ENCODE data around the gene SEMA3E.
"Not testable (repeated sequence)": the region's sequence is repeated elsewhere in the genome, so short reads cannot be mapped to it uniquely, and the experiment has no call there.

SEMA3E gene

GRCh38 chr7:83677180-83677866 lies 28.4 kb upstream of the SEMA3E start:
- peak; percentile 95 for DNase-seq (ENCODE audit: low read depth)
- no peak overlapping the region for H3K4me3 ChIP-seq (ENCODE audit: low read length)

DNA sequence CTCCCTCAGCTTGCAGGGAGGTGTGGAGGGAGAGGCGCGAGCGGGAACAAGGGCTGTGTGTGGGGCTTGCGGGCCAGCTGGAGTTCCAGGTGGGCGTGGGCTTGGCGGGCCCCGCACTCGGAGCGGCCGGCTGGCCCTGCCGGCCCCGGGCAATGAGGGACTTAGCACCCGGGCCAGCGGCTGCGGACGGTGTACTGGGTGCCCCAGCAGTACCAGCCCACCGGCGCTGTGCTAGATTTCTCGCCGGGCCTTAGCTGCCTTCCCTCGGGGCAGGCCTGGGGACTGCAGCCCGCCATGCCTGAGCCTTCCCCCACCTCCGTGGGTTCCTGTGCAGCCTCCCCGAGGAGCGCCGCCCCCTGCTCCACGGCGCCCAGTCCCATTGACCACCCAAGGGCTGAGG lies 24.4 kb upstream of the SEMA3E start:
- peaks cover 15% of the 10 kb centered on the region for H3K4me1 ChIP-seq (ENCODE audit: control insufficient read depth, insufficient read depth, low read length)
- not testable (repeated sequence) for DNase-seq (ENCODE audit: low read depth)

More at GRCh38 chr7:83677180-83677866, 28.4 kb upstream of the SEMA3E start:
- Histone ChIP-seq H3K9ac (ENCODE audit: low read length) (no peak overlapping the region), H3K36me3 (ENCODE audit: control insufficient read depth, insufficient read depth, low read length, severe bottlenecking) (no peaks in the 10 kb centered on the region), H3K4me1 (ENCODE audit: control insufficient read depth, insufficient read depth, low read length) (peaks cover 15% of the 10 kb centered on the region), H3K27me3 (replicated peaks; ENCODE audit: control insufficient read depth, insufficient read depth, low read length) (no peaks in the 10 kb centered on the region), H3K9me3 (ENCODE audit: control insufficient read depth, low read length) (no peaks in the 10 kb centered on the region)

GRCh38 chr7:83672157-83672556 lies 23.2 kb upstream of the SEMA3E start:
- Histone ChIP-seq H3K9ac (ENCODE audit: low read length) (no peak overlapping the region), H3K4me1 (ENCODE audit: control insufficient read depth, insufficient read depth, low read length) (peaks cover 8% of the 10 kb centered on the region), H3K4me3 (ENCODE audit: low read length) (no peak overlapping the region), H3K9me3 (ENCODE audit: control insufficient read depth, low read length) (no peaks in the 10 kb centered on the region), H3K36me3 (ENCODE audit: control insufficient read depth, insufficient read depth, low read length, severe bottlenecking) (no peaks in the 10 kb centered on the region), H3K27me3 (replicated peaks; ENCODE audit: control insufficient read depth, insufficient read depth, low read length) (no peaks in the 10 kb centered on the region)
- no peak for DNase-seq (ENCODE audit: low read depth)

More for the DNA sequence above, 24.4 kb upstream of the SEMA3E start:
- H3K9ac ChIP-seq (ENCODE audit: low read length); H3K9me3 ChIP-seq (ENCODE audit: control insufficient read depth, low read length); H3K27me3 ChIP-seq (replicated peaks; ENCODE audit: control insufficient read depth, insufficient read depth, low read length); H3K36me3 ChIP-seq (ENCODE audit: control insufficient read depth, insufficient read depth, low read length, severe bottlenecking); H3K4me3 ChIP-seq (ENCODE audit: low read length): not testable (repeated sequence)

DNA sequence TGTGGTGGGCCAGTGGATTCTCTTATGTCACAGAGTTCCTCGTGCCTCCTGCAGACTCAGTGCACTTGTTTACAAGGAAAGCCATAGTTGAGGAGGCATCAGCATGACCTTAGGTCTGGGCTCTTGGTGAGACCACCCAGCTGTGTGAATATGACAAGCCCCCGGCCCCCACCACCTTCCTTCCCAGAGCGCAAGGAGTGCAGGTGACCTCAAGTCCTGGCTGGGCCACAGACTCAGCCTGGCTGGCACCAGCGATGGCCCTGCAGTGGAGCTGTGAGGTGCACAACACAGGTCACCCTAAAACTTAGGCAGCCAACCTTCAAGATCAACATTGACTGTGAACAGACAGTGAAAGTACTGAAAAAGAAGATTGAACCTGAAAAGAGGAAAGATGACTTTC lies 14.2 kb upstream of the SEMA3E start:
- Histone ChIP-seq H3K4me1 (ENCODE audit: control insufficient read depth, insufficient read depth, low read length) (no peaks in the 10 kb centered on the region), H3K9me3 (ENCODE audit: control insufficient read depth, low read length) (no peaks in the 10 kb centered on the region), H3K4me3 (ENCODE audit: low read length) (no peak overlapping the region), H3K9ac (ENCODE audit: low read length) (no peak overlapping the region), H3K27me3 (replicated peaks; ENCODE audit: control insufficient read depth, insufficient read depth, low read length) (no peaks in the 10 kb centered on the region), H3K36me3 (ENCODE audit: control insufficient read depth, insufficient read depth, low read length, severe bottlenecking) (no peaks in the 10 kb centered on the region)
- DNase-seq (ENCODE audit: low read depth), result no peak

- H3K4me3 ChIP-seq (ENCODE audit: low read length), result no peak overlapping the region
- no peak for DNase-seq (ENCODE audit: low read depth)
- no peaks in the 10 kb centered on the region for H3K4me1 ChIP-seq (ENCODE audit: control insufficient read depth, insufficient read depth, low read length)
- no peak overlapping the region for H3K9ac ChIP-seq (ENCODE audit: low read length)
- H3K9me3 ChIP-seq (ENCODE audit: control insufficient read depth, low read length), result no peaks in the 10 kb centered on the region
- H3K27me3 ChIP-seq (replicated peaks; ENCODE audit: control insufficient read depth, insufficient read depth, low read length), result no peaks in the 10 kb centered on the region
- H3K36me3 ChIP-seq (ENCODE audit: control insufficient read depth, insufficient read depth, low read length, severe bottlenecking), result no peaks in the 10 kb centered on the region
Observed at GRCh38 chr7:83658126-83658525, 9.2 kb upstream of the SEMA3E start.

GRCh38 chr7:83655951-83656556 lies 7.1 kb upstream of the SEMA3E start:
- no peak overlapping the region for H3K4me3 ChIP-seq (ENCODE audit: low read length)
- no peaks in the 10 kb centered on the region for H3K9me3 ChIP-seq (ENCODE audit: control insufficient read depth, low read length)
- peak; percentile 81 for DNase-seq (ENCODE audit: low read depth)
- no peaks in the 10 kb centered on the region for H3K4me1 ChIP-seq (ENCODE audit: control insufficient read depth, insufficient read depth, low read length)
- H3K9ac ChIP-seq (ENCODE audit: low read length), result no peak overlapping the region
- H3K27me3 ChIP-seq (replicated peaks; ENCODE audit: control insufficient read depth, insufficient read depth, low read length), result no peaks in the 10 kb centered on the region
- no peaks in the 10 kb centered on the region for H3K36me3 ChIP-seq (ENCODE audit: control insufficient read depth, insufficient read depth, low read length, severe bottlenecking)

GRCh38 chr7:83652481-83652880 lies 3.5 kb upstream of the SEMA3E start:
- Histone ChIP-seq H3K27me3 (replicated peaks; ENCODE audit: control insufficient read depth, insufficient read depth, low read length) (no peaks in the 10 kb centered on the region), H3K9ac (ENCODE audit: low read length) (no peak overlapping the region), H3K4me1 (ENCODE audit: control insufficient read depth, insufficient read depth, low read length) (peaks cover 6% of the 10 kb centered on the region), H3K9me3 (ENCODE audit: control insufficient read depth, low read length) (no peaks in the 10 kb centered on the region), H3K36me3 (ENCODE audit: control insufficient read depth, insufficient read depth, low read length, severe bottlenecking) (no peaks in the 10 kb centered on the region), H3K4me3 (ENCODE audit: low read length) (no peak overlapping the region)
- no peak for DNase-seq (ENCODE audit: low read depth)

- DNase-seq (ENCODE audit: low read depth), result no peak
- no peaks in the 10 kb centered on the region for H3K9me3 ChIP-seq (ENCODE audit: control insufficient read depth, low read length)
- H3K36me3 ChIP-seq (ENCODE audit: control insufficient read depth, insufficient read depth, low read length, severe bottlenecking), result no peaks in the 10 kb centered on the region
- no peaks in the 10 kb centered on the region for H3K27me3 ChIP-seq (replicated peaks; ENCODE audit: control insufficient read depth, insufficient read depth, low read length)
- peaks cover 6% of the 10 kb centered on the region for H3K4me1 ChIP-seq (ENCODE audit: control insufficient read depth, insufficient read depth, low read length)
- no peak overlapping the region for H3K4me3 ChIP-seq (ENCODE audit: low read length)
- no peak overlapping the region for H3K9ac ChIP-seq (ENCODE audit: low read length)
Observed at GRCh38 chr7:83649701-83650100, 762 bp upstream of the SEMA3E start.

DNA sequence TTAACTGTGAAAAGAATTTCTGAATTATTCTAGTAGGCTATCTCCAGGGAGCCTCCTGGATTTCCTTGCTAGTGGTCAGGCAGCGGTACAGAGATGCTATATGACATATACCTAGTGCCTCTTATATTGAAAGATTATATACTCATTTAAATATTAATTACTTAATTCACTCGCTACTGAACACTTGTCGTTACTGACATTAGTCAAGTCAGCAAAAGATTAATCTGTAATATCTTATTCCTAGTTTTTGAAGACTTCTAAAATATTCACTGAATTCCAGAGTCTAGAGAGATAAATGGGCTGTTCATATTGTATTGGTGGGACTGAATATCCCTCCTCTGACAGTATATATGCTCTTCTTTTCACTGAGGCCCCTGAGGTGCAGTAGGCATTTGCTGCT lies 2.9 kb downstream of the SEMA3E start:
- Histone ChIP-seq H3K9ac (ENCODE audit: low read length) (no peak overlapping the region), H3K4me3 (ENCODE audit: low read length) (no peak overlapping the region), H3K9me3 (ENCODE audit: control insufficient read depth, low read length) (no peaks in the 10 kb centered on the region)

DNA sequence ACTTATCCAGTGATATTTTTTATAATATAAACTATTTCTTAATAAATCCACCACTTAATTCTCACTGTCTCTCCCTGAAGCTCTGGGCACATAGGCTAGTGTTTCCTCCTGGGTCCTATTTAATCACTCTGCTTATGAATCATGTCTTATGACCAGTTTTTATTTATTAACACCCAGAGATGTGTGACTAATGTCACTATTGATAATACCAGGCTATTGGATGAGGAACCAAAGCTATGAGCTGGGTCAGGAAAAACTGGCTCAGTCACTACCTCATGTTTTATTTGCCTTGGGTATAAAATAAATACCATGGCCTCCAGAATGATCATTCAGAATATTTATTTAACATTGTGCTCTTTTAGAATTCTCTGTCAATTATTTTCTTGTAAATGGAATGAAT lies 5.2 kb downstream of the SEMA3E start:
- no peak for DNase-seq (ENCODE audit: low read depth)
- H3K9ac ChIP-seq (ENCODE audit: low read length), result no peak overlapping the region
- no peaks in the 10 kb centered on the region for H3K36me3 ChIP-seq (ENCODE audit: control insufficient read depth, insufficient read depth, low read length, severe bottlenecking)
- no peaks in the 10 kb centered on the region for H3K9me3 ChIP-seq (ENCODE audit: control insufficient read depth, low read length)
- peaks cover 10% of the 10 kb centered on the region for H3K4me1 ChIP-seq (ENCODE audit: control insufficient read depth, insufficient read depth, low read length)
- no peaks in the 10 kb centered on the region for H3K27me3 ChIP-seq (replicated peaks; ENCODE audit: control insufficient read depth, insufficient read depth, low read length)
- no peak overlapping the region for H3K4me3 ChIP-seq (ENCODE audit: low read length)

More for the DNA sequence above, 2.9 kb downstream of the SEMA3E start:
- Histone ChIP-seq H3K27me3 (replicated peaks; ENCODE audit: control insufficient read depth, insufficient read depth, low read length) (no peaks in the 10 kb centered on the region), H3K36me3 (ENCODE audit: control insufficient read depth, insufficient read depth, low read length, severe bottlenecking) (no peaks in the 10 kb centered on the region), H3K4me1 (ENCODE audit: control insufficient read depth, insufficient read depth, low read length) (peaks cover 11% of the 10 kb centered on the region)
- DNase-seq (ENCODE audit: low read depth), result no peak

DNA sequence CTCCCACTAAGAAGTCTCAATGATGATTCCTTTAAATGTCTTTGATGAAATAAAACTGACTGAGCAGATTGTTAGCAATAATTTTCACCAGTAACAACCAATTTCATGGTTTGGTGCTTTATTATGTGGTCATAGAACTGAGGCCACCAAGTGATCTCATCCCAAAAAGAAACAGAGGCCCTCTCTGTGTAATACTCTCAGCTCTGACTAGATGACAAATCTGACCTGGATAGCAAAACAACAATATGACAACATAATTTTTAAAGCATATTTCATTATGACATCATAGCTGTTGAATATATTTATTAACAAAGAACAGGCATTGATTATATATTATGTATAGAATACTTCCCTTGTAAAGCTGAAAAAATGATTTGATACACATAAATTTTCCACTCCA lies 5.9 kb downstream of the SEMA3E start:
- Histone ChIP-seq H3K4me1 (ENCODE audit: control insufficient read depth, insufficient read depth, low read length) (peaks cover 10% of the 10 kb centered on the region), H3K9ac (ENCODE audit: low read length) (no peak overlapping the region), H3K27me3 (replicated peaks; ENCODE audit: control insufficient read depth, insufficient read depth, low read length) (no peaks in the 10 kb centered on the region), H3K4me3 (ENCODE audit: low read length) (no peak overlapping the region), H3K36me3 (ENCODE audit: control insufficient read depth, insufficient read depth, low read length, severe bottlenecking) (no peaks in the 10 kb centered on the region), H3K9me3 (ENCODE audit: control insufficient read depth, low read length) (no peaks in the 10 kb centered on the region)
- DNase-seq (ENCODE audit: low read depth), result no peak
